Caco-2 (cell line): ENCODE measurements around the gene PSMD11. TPM values are rescaled to one million over a fixed set of nuclear protein-coding genes. Genes with fewer than 3 reads are reported as not detected.
"Not testable (repeated sequence)": the region's sequence is repeated elsewhere in the genome, so short reads cannot be mapped to it uniquely, and the experiment has no call there.

Experiments used
- BruUV-seq: library from RNA; stranded (reverse); fragments of 400-500 nt; replicated peaks from 2 replicates; lab custom pipeline; 2021; lab: Mats Ljungman, UMichigan
- CTCF ChIA-PET: fragments of 300-600 bp; sonication (Branson Sonifier 250); formaldehyde crosslinking; loops from one replicate; lab custom pipeline; 2022; ENCODE audit warnings: antibody characterized with exemption; lab: Charles Lee
- POLR2A ChIA-PET: fragments of 300-600 bp; sonication (Branson Sonifier 250); formaldehyde crosslinking; loops from one replicate; lab custom pipeline; 2022; ENCODE audit warnings: antibody characterized with exemption; lab: Charles Lee
- DNase-seq, 2 experiments: peaks; one replicate each; pipeline versions ENCODE4 v3.0.0 to v3.0.0-alpha.2; 2020 to 2022
- H3K27me3 ChIP-seq: replicated peaks from 2 replicates; pipeline ENCODE4 v1.6.0; 2011; ENCODE audit warnings: low read length; ENCODE audit not compliant: control insufficient read depth, insufficient read depth
- H3K36me3 ChIP-seq: 2 replicates; pipeline ENCODE4 v1.5.1; 2011; ENCODE audit warnings: low read length; ENCODE audit not compliant: control insufficient read depth, insufficient read depth
- H3K4me1 ChIP-seq: fragments of 250-450 bp; sonication (Bioruptor Pico); 2 replicates; pipeline ENCODE4 v1.5.1; 2020; ENCODE audit warnings: mild to moderate bottlenecking
- H3K4me3 ChIP-seq: 2 replicates; pipeline ENCODE4 v1.5.1; 2011; ENCODE audit warnings: low read depth, mild to moderate bottlenecking, control low read depth, low read length
- H3K9me3 ChIP-seq: fragments of 250-450 bp; sonication (Bioruptor Pico); 2 replicates; pipeline ENCODE4 v1.5.1; 2020; ENCODE audit warnings: mild to moderate bottlenecking, moderate library complexity
- H3K27ac Mint-ChIP-seq: one replicate; pipeline ENCODE4 v1.8.0; 2022; ENCODE audit warnings: mixed read lengths; ENCODE audit not compliant: unreplicated experiment
- H3K27me3 Mint-ChIP-seq: one replicate; pipeline ENCODE4 v1.8.0; 2022; ENCODE audit warnings: mixed read lengths; ENCODE audit not compliant: insufficient read depth, unreplicated experiment
- H3K36me3 Mint-ChIP-seq: one replicate; pipeline ENCODE4 v1.8.0; 2022; ENCODE audit warnings: mild to moderate bottlenecking, mixed read lengths; ENCODE audit not compliant: insufficient read depth, unreplicated experiment
- H3K4me1 Mint-ChIP-seq: one replicate; pipeline ENCODE4 v1.8.0; 2022; ENCODE audit warnings: low read depth, mixed read lengths; ENCODE audit not compliant: unreplicated experiment
- H3K4me3 Mint-ChIP-seq: one replicate; pipeline ENCODE4 v1.8.0; 2022; ENCODE audit warnings: mild to moderate bottlenecking, moderate library complexity, mixed read lengths; ENCODE audit not compliant: unreplicated experiment
- H3K9me3 Mint-ChIP-seq: one replicate; pipeline ENCODE4 v1.8.0; 2022; ENCODE audit warnings: mixed read lengths; ENCODE audit not compliant: unreplicated experiment
- intact Hi-C: fragments of 100-400 bp; cut with micrococcal nuclease; formaldehyde crosslinking; loops from one replicate; pipeline ENCODE4 v1.10.0; 2022; ENCODE audit not compliant: unreplicated experiment
- total RNA-seq: library from RNA; stranded (reverse); gene quantifications from 2 replicates; pipeline ENCODE4 v1.2.3, GENCODE V29; 2022
- TF ChIP-seq, protein P1 (sequence below), 2 experiments: fragments of 200-600 bp in 1 of 2; IDR thresholded peaks; 1 replicate in 1 of 2; 2 replicates in 1 of 2; pipeline versions ENCODE4 v1.5.1 to v1.8.0; 2011 to 2022; ENCODE audit warnings: antibody characterized with exemption in 1 of 2, control low read depth in 1 of 2, inconsistent platforms in 1 of 2, low read depth in 1 of 2, low read length in 1 of 2, mild to moderate bottlenecking in 1 of 2, moderate library complexity in 1 of 2; ENCODE audit not compliant: insufficient read depth in 1 of 2, severe bottlenecking in 1 of 2, unreplicated experiment in 1 of 2

Gene PSMD11
- total RNA-seq, 1 experiment from 2014 or later: 208 TPM

DNA sequence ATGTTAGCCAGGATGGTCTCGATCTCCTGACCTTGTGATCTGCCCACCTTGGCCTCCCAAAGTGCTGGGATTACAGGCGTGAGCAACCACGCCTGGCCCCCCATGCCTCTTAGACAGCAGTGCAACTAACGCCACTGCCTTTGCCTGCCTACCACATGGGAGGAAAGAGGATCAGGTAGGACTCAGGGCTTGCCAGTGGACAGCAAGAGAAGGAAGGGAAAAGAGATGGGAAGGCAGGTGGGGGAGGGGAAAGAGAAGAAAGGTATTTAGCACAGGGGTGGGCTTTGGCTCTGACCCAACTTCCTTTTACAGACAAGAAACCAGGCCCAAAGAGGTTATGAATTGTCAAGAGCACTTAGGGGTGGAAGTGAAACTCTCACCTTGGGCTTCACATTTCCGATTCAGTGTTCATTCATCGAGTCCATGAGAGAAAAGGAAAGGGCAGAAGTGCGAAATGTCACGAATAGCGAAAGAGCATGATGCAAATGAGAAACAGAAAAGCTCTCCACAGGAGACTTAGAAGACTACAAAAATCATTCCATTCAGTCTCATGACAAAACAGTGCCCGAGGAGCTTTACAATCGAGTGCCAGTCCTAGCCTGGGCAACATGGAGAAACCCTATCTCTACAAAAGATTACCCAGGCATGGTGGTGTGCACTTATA is 78.8 kb downstream of the PSMD11 start:
- H3K4me3 Mint-ChIP-seq: no peak overlapping the region
- intact Hi-C loops: no loop called here
- TF ChIP-seq, protein P1, sequence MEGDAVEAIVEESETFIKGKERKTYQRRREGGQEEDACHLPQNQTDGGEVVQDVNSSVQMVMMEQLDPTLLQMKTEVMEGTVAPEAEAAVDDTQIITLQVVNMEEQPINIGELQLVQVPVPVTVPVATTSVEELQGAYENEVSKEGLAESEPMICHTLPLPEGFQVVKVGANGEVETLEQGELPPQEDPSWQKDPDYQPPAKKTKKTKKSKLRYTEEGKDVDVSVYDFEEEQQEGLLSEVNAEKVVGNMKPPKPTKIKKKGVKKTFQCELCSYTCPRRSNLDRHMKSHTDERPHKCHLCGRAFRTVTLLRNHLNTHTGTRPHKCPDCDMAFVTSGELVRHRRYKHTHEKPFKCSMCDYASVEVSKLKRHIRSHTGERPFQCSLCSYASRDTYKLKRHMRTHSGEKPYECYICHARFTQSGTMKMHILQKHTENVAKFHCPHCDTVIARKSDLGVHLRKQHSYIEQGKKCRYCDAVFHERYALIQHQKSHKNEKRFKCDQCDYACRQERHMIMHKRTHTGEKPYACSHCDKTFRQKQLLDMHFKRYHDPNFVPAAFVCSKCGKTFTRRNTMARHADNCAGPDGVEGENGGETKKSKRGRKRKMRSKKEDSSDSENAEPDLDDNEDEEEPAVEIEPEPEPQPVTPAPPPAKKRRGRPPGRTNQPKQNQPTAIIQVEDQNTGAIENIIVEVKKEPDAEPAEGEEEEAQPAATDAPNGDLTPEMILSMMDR (IDR thresholded peaks at IDR 0.05; ENCODE audit: insufficient read depth in 1 of 2, low read depth in 1 of 2, low read length in 1 of 2, severe bottlenecking in 1 of 2, unreplicated experiment in 1 of 2): no peak

DNA sequence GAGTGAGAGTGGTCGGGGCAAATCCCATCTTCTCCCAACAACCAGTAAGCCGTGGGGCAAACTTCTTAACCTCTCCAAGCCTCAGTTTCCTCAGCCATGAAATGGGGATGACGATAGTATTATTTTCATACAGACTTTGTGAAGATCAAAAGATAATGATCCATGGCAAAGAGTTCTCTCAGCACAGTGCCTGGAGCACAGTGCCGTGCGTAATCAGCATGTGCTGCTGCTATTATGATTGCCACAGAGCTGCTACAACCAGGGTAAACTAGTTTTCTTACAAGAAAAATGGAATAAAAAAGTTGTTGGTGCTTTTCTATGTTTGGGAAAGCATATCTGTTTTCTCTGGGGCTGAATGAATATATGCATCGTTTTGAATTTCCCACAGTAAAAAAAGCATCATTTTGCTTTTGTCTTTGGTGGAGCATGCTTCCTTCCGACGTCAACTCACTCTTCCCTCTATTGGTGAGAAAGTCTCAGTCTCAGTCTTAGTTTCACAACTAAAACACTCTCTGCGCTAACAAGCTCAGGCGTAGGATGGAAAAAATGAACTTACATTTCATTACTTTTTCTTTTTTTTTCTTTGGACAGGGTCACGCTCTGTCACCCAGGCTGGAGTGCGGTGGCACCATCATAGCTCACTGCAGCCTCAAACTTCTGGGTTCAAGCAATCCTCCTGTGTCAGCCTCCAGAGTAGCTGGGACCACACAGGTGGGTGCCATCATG is 79.7 kb downstream of the PSMD11 start:
- no peaks in the 10 kb centered on the region for H3K4me1 ChIP-seq
- H3K9me3 Mint-ChIP-seq: no peaks in the 10 kb centered on the region
- H3K27ac Mint-ChIP-seq: no peak overlapping the region
- no peaks in the 10 kb centered on the region for H3K9me3 ChIP-seq
- H3K36me3 Mint-ChIP-seq: peaks cover 60% of the 10 kb centered on the region
- ChIA-PET CTCF (interaction anchor here (0.7 kb wide), 1 partner anchor 36 kb away, joined by 5 read pairs; no protein-coding TSS in a partner anchor), POLR2A (no interaction called here)
- no peak overlapping the region for H3K4me3 ChIP-seq
- no peak overlapping the region for H3K4me3 Mint-ChIP-seq
- no peaks in the 10 kb centered on the region; the same call in 1 of the 2 replicates for H3K36me3 ChIP-seq
- no peaks in the 10 kb centered on the region for H3K27me3 Mint-ChIP-seq
- no peak for DNase-seq
- H3K4me1 Mint-ChIP-seq: no peaks in the 10 kb centered on the region
- BruUV-seq: no TSS peak
- intact Hi-C loops: no loop called here
- TF ChIP-seq, protein P1 (IDR thresholded peaks at IDR 0.05; ENCODE audit: insufficient read depth in 1 of 2, low read depth in 1 of 2, low read length in 1 of 2, severe bottlenecking in 1 of 2, unreplicated experiment in 1 of 2): no peak
- H3K27me3 ChIP-seq: no peaks in the 10 kb centered on the region

More for the DNA sequence above, 78.8 kb downstream of the PSMD11 start:
- ChIA-PET CTCF (no interaction called here), POLR2A (no interaction called here)
- no peaks in the 10 kb centered on the region for H3K9me3 ChIP-seq
- H3K27me3 ChIP-seq: no peaks in the 10 kb centered on the region
- DNase-seq: no peak
- H3K4me1 Mint-ChIP-seq: no peaks in the 10 kb centered on the region
- no peaks in the 10 kb centered on the region for H3K9me3 Mint-ChIP-seq
- H3K36me3 Mint-ChIP-seq: peaks cover 51% of the 10 kb centered on the region
- H3K27me3 Mint-ChIP-seq: no peaks in the 10 kb centered on the region
- no TSS peak for BruUV-seq
- H3K36me3 ChIP-seq: no peaks in the 10 kb centered on the region; the same call in 1 of the 2 replicates
- H3K27ac Mint-ChIP-seq: no peak overlapping the region
- no peaks in the 10 kb centered on the region for H3K4me1 ChIP-seq
- no peak overlapping the region for H3K4me3 ChIP-seq

- H3K27me3 Mint-ChIP-seq, H3K4me1 ChIP-seq, H3K36me3 ChIP-seq, H3K4me3 Mint-ChIP-seq, H3K4me1 Mint-ChIP-seq, H3K27me3 ChIP-seq, DNase-seq, H3K9me3 ChIP-seq, H3K27ac Mint-ChIP-seq, H3K9me3 Mint-ChIP-seq, H3K4me3 ChIP-seq, BruUV-seq, intact Hi-C loops, POLR2A ChIA-PET: not testable (repeated sequence)
- H3K36me3 Mint-ChIP-seq: peaks cover 62% of the 10 kb centered on the region
- CTCF ChIA-PET: interaction anchor here (0.7 kb wide), 1 partner anchor 36 kb away, joined by 5 read pairs; no protein-coding TSS in a partner anchor
These were observed 80.2 kb downstream of the PSMD11 start for GRCh38 chr17:32524553-32524880.
